Dendritic cell treated with granulocyte-macrophage colony-stimulating factor and Interleukin-4, amounts not matched to agents 40 ng/mL and 50 ng/mL, for 4 days (primary cell): ENCODE results near the gene NDUFV1.
"Not testable (repeated sequence)": the region's sequence is repeated elsewhere in the genome, so short reads cannot be mapped to it uniquely, and the experiment has no call there.

Experiments used
- H3K27ac Mint-ChIP-seq: one replicate; pipeline ENCODE4 v1.8.0; 2022; ENCODE audit warnings: mild to moderate bottlenecking, mixed read lengths
- H3K27me3 Mint-ChIP-seq: one replicate; pipeline ENCODE4 v1.8.0; 2022; ENCODE audit warnings: mild to moderate bottlenecking, mixed read lengths
- H3K36me3 Mint-ChIP-seq: one replicate; pipeline ENCODE4 v1.8.0; 2022; ENCODE audit warnings: low read depth, mixed read lengths
- H3K4me1 Mint-ChIP-seq: one replicate; pipeline ENCODE4 v1.8.0; 2022; ENCODE audit warnings: low read depth, mixed read lengths
- H3K4me3 Mint-ChIP-seq: one replicate; pipeline ENCODE4 v1.8.0; 2022; ENCODE audit warnings: mild to moderate bottlenecking, moderate library complexity, mixed read lengths
- H3K9me3 Mint-ChIP-seq: one replicate; pipeline ENCODE4 v1.8.0; 2022; ENCODE audit warnings: mixed read lengths
- intact Hi-C: fragments of 100-400 bp; cut with micrococcal nuclease; formaldehyde crosslinking; loops from one replicate; pipeline ENCODE4 v1.15.0; 2022

Gene NDUFV1

DNA sequence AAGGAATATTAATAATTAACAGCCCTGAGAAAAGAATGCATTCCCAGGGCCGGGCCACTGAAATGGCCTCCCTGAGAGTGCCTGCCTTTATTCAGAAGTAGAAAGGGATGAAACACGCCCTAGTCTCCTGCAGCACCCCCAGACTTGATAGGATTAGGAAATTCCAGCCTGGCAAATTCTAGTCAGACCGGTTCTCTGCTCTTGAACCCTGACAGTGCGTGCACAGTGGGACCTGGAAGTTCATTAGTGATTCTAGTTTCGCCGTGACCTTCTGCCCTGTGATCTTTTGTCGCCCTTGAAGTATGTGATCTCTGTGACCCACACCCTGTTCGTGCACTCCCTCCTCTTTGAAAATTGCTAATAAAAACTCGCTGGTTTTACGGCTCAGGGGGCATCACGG is 25.3 kb upstream of the NDUFV1 start:
- Mint-ChIP-seq H3K36me3 (peaks cover 31% of the 10 kb centered on the region), H3K27ac (no peak overlapping the region), H3K27me3 (peaks cover 22% of the 10 kb centered on the region), H3K9me3 (no peaks in the 10 kb centered on the region), H3K4me3 (no peak overlapping the region), H3K4me1 (peaks cover 64% of the 10 kb centered on the region)
- intact Hi-C loops: loop anchor here (5.0 to 10.0 kb wide), 2 partner anchors 36 to 227 kb away; partner anchors contain the start of gene POLD4

DNA sequence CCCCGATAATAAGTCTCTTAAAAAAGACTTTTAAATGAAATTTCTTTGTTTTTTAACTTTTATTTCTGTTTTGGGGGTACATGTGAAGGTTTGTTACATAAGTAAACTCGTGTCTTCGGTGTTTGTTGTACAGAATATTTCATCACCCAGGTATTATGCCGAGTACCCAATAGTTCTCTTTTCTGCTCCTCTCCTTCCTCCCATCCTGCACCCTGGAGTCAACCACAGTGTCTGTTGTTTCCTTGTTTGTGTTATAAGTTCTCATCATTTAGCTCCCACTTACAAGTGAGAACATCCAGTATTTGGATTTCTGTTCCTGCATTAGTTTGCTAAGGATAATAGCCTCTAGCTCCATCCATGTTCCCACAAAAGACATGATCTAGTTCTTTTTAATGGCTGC is 24.7 kb upstream of the NDUFV1 start:
- intact Hi-C loops: loop anchor here (5.0 to 10.0 kb wide), 2 partner anchors 35 to 227 kb away; partner anchors contain the start of gene POLD4
- peak overlapping the region; percentile 95 for H3K27ac Mint-ChIP-seq
- H3K4me3 Mint-ChIP-seq: no peak overlapping the region
- peaks cover 70% of the 10 kb centered on the region for H3K4me1 Mint-ChIP-seq
- H3K27me3 Mint-ChIP-seq: peaks cover 17% of the 10 kb centered on the region
- peaks cover 37% of the 10 kb centered on the region for H3K36me3 Mint-ChIP-seq
- H3K9me3 Mint-ChIP-seq: no peaks in the 10 kb centered on the region

DNA sequence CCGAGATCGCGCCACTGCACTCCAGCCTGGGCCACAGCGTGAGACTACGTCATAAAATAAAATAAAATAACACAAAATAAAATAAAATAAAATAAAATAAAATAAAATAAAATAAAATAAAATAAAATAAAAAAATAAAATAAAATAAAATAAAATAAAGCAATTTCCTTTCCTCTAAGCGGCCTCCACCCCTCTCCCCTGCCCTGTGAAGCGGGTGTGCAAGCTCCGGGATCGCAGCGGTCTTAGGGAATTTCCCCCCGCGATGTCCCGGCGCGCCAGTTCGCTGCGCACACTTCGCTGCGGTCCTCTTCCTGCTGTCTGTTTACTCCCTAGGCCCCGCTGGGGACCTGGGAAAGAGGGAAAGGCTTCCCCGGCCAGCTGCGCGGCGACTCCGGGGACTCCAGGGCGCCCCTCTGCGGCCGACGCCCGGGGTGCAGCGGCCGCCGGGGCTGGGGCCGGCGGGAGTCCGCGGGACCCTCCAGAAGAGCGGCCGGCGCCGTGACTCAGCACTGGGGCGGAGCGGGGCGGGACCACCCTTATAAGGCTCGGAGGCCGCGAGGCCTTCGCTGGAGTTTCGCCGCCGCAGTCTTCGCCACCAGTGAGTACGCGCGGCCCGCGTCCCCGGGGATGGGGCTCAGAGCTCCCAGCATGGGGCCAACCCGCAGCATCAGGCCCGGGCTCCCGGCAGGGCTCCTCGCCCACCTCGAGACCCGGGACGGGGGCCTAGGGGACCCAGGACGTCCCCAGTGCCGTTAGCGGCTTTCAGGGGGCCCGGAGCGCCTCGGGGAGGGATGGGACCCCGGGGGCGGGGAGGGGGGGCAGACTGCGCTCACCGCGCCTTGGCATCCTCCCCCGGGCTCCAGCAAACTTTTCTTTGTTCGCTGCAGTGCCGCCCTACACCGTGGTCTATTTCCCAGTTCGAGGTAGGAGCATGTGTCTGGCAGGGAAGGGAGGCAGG is 23.2 kb upstream of the NDUFV1 start, which contains the start of gene GSTP1:
Gene GSTP1, plus strand, starts transcription at position 566 of the 958 bp plus-strand sequence. Its CDS starts 32 bp downstream, at position 598.
- Mint-ChIP-seq H3K9me3 (no peaks in the 10 kb centered on the region), H3K27me3 (peaks cover 10% of the 10 kb centered on the region), H3K27ac (peak within 1 kb of the TSS; percentile 95), H3K36me3 (peaks cover 51% of the 10 kb centered on the region), H3K4me3 (peak within 1 kb of the TSS; percentile 90), H3K4me1 (peaks cover 84% of the 10 kb centered on the region)
- intact Hi-C loops: loop anchor here (5.0 to 10.0 kb wide), 2 partner anchors 34 to 229 kb away; partner anchors contain the start of gene POLD4

DNA sequence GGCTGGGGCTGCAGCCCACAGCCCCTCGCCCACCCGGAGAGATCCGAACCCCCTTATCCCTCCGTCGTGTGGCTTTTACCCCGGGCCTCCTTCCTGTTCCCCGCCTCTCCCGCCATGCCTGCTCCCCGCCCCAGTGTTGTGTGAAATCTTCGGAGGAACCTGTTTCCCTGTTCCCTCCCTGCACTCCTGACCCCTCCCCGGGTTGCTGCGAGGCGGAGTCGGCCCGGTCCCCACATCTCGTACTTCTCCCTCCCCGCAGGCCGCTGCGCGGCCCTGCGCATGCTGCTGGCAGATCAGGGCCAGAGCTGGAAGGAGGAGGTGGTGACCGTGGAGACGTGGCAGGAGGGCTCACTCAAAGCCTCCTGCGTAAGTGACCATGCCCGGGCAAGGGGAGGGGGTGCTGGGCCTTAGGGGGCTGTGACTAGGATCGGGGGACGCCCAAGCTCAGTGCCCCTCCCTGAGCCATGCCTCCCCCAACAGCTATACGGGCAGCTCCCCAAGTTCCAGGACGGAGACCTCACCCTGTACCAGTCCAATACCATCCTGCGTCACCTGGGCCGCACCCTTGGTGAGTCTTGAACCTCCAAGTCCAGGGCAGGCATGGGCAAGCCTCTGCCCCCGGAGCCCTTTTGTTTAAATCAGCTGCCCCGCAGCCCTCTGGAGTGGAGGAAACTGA is 22.4 kb upstream of the NDUFV1 start:
- peaks cover 85% of the 10 kb centered on the region for H3K4me1 Mint-ChIP-seq
- H3K27ac Mint-ChIP-seq: peak overlapping the region; percentile 95
- peaks cover 59% of the 10 kb centered on the region for H3K36me3 Mint-ChIP-seq
- peaks cover 9% of the 10 kb centered on the region for H3K27me3 Mint-ChIP-seq
- intact Hi-C loops: loop anchor here (5.0 to 10.0 kb wide), 2 partner anchors 33 to 230 kb away; partner anchors contain the start of gene POLD4
- H3K9me3 Mint-ChIP-seq: no peaks in the 10 kb centered on the region
- H3K4me3 Mint-ChIP-seq: peak overlapping the region; percentile 90

DNA sequence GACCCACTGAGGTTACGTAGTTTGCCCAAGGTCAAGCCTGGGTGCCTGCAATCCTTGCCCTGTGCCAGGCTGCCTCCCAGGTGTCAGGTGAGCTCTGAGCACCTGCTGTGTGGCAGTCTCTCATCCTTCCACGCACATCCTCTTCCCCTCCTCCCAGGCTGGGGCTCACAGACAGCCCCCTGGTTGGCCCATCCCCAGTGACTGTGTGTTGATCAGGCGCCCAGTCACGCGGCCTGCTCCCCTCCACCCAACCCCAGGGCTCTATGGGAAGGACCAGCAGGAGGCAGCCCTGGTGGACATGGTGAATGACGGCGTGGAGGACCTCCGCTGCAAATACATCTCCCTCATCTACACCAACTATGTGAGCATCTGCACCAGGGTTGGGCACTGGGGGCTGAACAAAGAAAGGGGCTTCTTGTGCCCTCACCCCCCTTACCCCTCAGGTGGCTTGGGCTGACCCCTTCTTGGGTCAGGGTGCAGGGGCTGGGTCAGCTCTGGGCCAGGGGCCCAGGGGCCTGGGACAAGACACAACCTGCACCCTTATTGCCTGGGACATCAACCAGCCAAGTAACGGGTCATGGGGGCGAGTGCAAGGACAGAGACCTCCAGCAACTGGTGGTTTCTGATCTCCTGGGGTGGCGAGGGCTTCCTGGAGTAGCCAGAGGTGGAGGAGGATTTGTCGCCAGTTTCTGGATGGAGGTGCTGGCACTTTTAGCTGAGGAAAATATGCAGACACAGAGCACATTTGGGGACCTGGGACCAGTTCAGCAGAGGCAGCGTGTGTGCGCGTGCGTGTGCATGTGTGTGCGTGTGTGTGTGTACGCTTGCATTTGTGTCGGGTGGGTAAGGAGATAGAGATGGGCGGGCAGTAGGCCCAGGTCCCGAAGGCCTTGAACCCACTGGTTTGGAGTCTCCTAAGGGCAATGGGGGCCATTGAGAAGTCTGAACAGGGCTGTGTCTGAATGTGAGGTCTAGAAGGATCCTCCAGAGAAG is 21.6 kb upstream of the NDUFV1 start:
- peaks cover 5% of the 10 kb centered on the region for H3K27me3 Mint-ChIP-seq
- H3K9me3 Mint-ChIP-seq: no peaks in the 10 kb centered on the region
- intact Hi-C loops: loop anchor here (5.0 to 10.0 kb wide), 2 partner anchors 32 to 230 kb away; partner anchors contain the start of gene POLD4
- peak overlapping the region; percentile 90 for H3K4me3 Mint-ChIP-seq
- peak overlapping the region; percentile 95 for H3K27ac Mint-ChIP-seq
- H3K4me1 Mint-ChIP-seq: peaks cover 77% of the 10 kb centered on the region
- H3K36me3 Mint-ChIP-seq: peaks cover 65% of the 10 kb centered on the region

DNA sequence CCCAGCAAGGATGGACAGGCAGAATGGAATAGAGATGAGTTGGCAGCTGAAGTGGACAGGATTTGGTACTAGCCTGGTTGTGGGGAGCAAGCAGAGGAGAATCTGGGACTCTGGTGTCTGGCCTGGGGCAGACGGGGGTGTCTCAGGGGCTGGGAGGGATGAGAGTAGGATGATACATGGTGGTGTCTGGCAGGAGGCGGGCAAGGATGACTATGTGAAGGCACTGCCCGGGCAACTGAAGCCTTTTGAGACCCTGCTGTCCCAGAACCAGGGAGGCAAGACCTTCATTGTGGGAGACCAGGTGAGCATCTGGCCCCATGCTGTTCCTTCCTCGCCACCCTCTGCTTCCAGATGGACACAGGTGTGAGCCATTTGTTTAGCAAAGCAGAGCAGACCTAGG is 20.8 kb upstream of the NDUFV1 start:
- intact Hi-C loops: loop anchor here (10.0 kb wide), 1 partner anchor 231 kb away; the partner anchor contains the start of gene POLD4
- H3K9me3 Mint-ChIP-seq: no peaks in the 10 kb centered on the region
- H3K27ac Mint-ChIP-seq: peak overlapping the region; percentile 95
- H3K27me3 Mint-ChIP-seq: peaks cover 2% of the 10 kb centered on the region
- peak overlapping the region; percentile 90 for H3K4me3 Mint-ChIP-seq
- peaks cover 65% of the 10 kb centered on the region for H3K36me3 Mint-ChIP-seq
- peaks cover 72% of the 10 kb centered on the region for H3K4me1 Mint-ChIP-seq

DNA sequence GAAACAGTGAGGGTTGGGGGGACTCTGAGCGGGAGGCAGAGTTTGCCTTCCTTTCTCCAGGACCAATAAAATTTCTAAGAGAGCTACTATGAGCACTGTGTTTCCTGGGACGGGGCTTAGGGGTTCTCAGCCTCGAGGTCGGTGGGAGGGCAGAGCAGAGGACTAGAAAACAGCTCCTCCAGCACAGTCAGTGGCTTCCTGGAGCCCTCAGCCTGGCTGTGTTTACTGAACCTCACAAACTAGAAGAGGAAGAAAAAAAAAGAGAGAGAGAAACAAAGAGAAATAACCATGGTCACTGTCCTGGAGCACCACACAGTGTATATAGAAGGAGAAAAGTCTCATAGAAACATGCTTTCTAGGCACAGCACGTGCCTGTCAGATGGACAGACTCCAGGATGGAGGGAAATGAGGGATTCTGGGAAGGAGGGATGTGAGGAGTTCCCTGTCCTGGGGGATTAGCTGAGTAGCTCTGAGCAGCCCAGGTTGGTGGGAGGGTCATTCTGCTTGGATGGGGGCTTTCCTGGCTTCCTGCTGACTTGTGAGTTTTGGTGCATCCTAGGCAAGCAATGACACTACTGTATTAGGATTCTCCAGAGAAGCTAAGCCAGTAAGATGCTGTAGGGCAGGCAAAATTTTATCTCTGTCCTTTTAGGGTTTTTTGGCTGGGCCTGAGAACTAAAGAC is 20.0 kb upstream of the NDUFV1 start:
- peaks cover 65% of the 10 kb centered on the region for H3K36me3 Mint-ChIP-seq
- peak overlapping the region; percentile 41 for H3K4me3 Mint-ChIP-seq
- H3K4me1 Mint-ChIP-seq: peaks cover 69% of the 10 kb centered on the region
- peak overlapping the region; percentile 95 for H3K27ac Mint-ChIP-seq
- peaks cover under 1% of the 10 kb centered on the region for H3K27me3 Mint-ChIP-seq
- intact Hi-C loops: loop anchor here (10.0 kb wide), 1 partner anchor 232 kb away; the partner anchor contains the start of gene POLD4
- H3K9me3 Mint-ChIP-seq: no peaks in the 10 kb centered on the region

DNA sequence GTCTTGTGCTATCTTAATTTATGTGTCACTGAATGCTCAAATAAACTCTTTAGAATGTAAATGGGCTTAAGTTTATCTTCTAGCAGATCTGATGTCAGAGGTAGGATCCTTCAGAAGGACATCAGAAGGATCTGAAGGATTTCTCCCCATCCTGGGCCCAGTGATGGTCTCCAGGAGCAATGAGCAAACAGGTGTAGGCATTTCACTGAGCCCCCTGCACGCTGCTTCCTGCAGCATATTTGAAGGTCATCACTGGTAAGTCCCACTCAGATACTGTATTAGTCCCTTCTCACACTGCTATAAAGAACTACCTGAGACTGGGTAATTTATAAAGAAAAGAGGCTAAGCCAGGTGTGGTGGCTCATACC is 18.6 kb upstream of the NDUFV1 start:
- peak overlapping the region; percentile 20 for H3K4me3 Mint-ChIP-seq
- intact Hi-C loops: loop anchor here (10.0 kb wide), 1 partner anchor 233 kb away; the partner anchor contains the start of gene POLD4
- H3K27ac Mint-ChIP-seq: peak overlapping the region; percentile 95
- H3K4me1 Mint-ChIP-seq: peaks cover 55% of the 10 kb centered on the region
- no peaks in the 10 kb centered on the region for H3K9me3 Mint-ChIP-seq
- H3K27me3 Mint-ChIP-seq: no peaks in the 10 kb centered on the region
- peaks cover 64% of the 10 kb centered on the region for H3K36me3 Mint-ChIP-seq

DNA sequence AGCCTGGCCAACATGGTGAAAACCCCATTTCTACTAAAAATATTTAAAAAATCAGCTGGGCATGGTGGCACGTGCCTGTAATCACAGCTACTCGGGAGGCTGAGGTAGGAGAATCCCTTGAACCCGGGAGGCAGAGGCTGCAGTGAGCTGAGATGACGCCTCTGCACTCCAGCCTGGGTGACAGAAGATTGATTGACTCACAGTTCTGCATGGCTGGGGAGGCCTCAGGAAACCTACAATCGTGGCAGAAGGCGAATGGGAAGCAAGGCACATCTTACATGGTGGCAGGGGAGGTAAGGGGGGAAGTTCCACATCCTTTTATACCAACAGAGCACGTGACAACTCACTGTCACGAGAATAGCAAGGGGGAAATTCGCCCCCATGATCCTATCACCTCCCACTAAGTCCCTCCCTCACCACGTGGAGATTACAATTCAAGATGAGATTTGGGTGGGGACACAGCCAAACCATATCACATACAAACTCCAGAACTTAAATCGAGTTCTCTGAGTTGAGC is 17.8 kb upstream of the NDUFV1 start:
- Mint-ChIP-seq H3K27ac (peak overlapping the region; percentile 95), H3K4me1 (peaks cover 51% of the 10 kb centered on the region), H3K36me3 (peaks cover 59% of the 10 kb centered on the region)
- intact Hi-C loops: loop anchor here (10.0 kb wide), 1 partner anchor 234 kb away; the partner anchor contains the start of gene POLD4
- H3K27me3 Mint-ChIP-seq, H3K9me3 Mint-ChIP-seq, H3K4me3 Mint-ChIP-seq: not testable (repeated sequence)

DNA sequence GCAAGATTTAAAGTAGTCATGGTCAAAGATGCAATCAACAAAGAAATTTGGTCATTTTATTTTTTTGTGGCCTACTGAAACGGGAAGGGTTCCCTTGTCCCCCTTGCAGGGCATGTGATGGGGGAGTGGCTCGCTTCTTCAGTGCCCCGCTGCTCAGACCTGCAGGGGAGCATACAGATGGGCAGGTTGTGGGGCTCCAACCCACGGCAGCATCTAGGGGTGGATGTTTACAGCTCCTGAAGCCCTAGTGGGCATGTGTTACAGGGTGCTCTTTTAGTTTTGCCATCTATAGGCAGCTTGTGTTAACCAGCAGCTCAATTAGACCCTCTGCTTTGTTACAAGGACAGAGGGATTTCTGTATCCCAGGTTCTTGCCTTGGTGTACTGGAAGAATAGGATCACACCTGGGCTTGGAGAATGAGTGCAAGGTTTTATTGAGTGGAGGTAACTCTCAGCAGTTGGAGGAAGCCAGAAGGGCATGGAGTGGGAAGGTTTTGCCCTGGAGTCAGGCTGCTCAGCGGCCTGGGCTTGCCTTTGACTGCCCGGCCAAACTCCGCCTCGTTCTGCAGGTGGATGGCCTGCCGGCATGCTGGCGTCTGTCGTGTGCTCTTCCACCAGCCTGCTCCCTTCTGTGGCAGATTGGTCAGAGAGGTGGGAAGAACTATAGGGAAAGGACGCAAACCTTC is 13.7 kb upstream of the NDUFV1 start:
- H3K27ac Mint-ChIP-seq: peak overlapping the region; percentile 27

DNA sequence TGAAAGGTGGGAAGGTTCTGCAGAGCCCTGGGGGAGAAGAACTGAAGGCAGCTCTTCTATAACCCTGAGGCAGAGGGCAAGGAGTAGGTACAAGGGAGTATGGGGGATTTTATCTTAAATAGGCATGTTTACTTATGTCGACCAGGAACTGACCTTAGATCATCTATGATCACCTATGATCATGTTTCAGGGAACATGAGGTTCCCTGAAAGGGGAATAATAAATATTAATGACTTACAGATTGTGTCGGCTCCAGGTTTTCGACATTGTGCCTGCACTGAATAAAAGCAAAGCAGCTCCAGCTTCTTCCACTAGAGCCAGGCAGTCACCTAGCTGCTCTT is 13.2 kb upstream of the NDUFV1 start:
- intact Hi-C loops: no loop called here
- Mint-ChIP-seq H3K9me3 (no peaks in the 10 kb centered on the region), H3K4me3 (no peak overlapping the region), H3K27ac (no peak overlapping the region), H3K27me3 (peaks cover 10% of the 10 kb centered on the region), H3K36me3 (peaks cover 14% of the 10 kb centered on the region), H3K4me1 (peaks cover 6% of the 10 kb centered on the region)

More for the DNA sequence above, 13.7 kb upstream of the NDUFV1 start:
- Mint-ChIP-seq H3K4me1 (peaks cover 11% of the 10 kb centered on the region), H3K27me3 (peaks cover 5% of the 10 kb centered on the region), H3K9me3 (no peaks in the 10 kb centered on the region), H3K36me3 (peaks cover 18% of the 10 kb centered on the region), H3K4me3 (no peak overlapping the region)
- intact Hi-C loops: no loop called here

DNA sequence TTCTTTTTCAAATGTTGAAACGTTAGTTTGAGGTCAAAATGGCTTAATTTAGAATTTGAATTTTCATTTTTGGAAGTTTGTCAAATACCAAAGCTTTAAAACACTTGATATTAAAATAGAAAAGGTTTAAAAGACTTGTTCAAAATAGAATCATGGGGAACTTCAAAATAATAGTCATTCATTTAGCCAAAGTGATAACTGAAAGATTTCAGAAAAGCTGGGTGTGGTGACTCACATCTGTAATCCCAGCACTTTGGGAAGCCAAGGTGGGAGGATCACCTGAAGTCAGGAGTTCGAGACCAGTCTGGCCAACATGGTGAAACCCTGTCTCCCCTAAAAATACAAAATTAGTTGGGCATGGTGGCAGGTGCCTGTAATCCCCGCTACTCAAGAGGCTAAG is 12.3 kb upstream of the NDUFV1 start:
- intact Hi-C loops: no loop called here
- Mint-ChIP-seq H3K4me1 (peaks cover 3% of the 10 kb centered on the region), H3K36me3 (peaks cover 5% of the 10 kb centered on the region), H3K27ac (no peak overlapping the region), H3K27me3 (peaks cover 15% of the 10 kb centered on the region), H3K4me3 (no peak overlapping the region), H3K9me3 (no peaks in the 10 kb centered on the region)
